Suprapubic skin (tissue), 4 donors: ENCODE results near the gene CEP170B. TPM values are rescaled to one million over a fixed set of nuclear protein-coding genes. Genes with fewer than 3 reads are reported as not detected.

Experiments
- DNase-seq, 2 donors: peaks; one replicate each; pipeline ENCODE4 v3.0.0-alpha.2; 2019; ENCODE audit warnings: low spot score in 2 of 2
- H3K27ac ChIP-seq: fragments of 200-600 bp; sonication (generic); one replicate; pipeline ENCODE4 v1.5.1; 2019
- H3K27me3 ChIP-seq: fragments of 200-600 bp; sonication (generic); one replicate; pipeline ENCODE4 v1.5.1; 2019
- H3K36me3 ChIP-seq: fragments of 200-600 bp; sonication (generic); one replicate; pipeline ENCODE4 v1.5.1; 2019
- H3K4me1 ChIP-seq: fragments of 200-600 bp; sonication (generic); one replicate; pipeline ENCODE4 v1.5.1; 2019
- H3K4me3 ChIP-seq: fragments of 200-600 bp; sonication (generic); one replicate; pipeline ENCODE4 v1.5.1; 2019; ENCODE audit warnings: mild to moderate bottlenecking
- H3K9me3 ChIP-seq: fragments of 200-600 bp; sonication (generic); one replicate; pipeline ENCODE4 v1.5.1; 2019
- CTCF ChIP-seq, 2 donors: fragments of 200-600 bp in 1 of 2; fragments of 450-650 bp in 1 of 2; sonication (generic) in 1 of 2; IDR thresholded peaks; one replicate each; pipeline ENCODE4 v1.5.1; 2016 to 2019; ENCODE audit warnings: antibody characterized with exemption in 2 of 2, mild to moderate bottlenecking in 1 of 2, moderate library complexity in 1 of 2
- EP300 ChIP-seq: sonication (generic); formaldehyde crosslinking; IDR thresholded peaks from one replicate; pipeline ENCODE4 v1.6.1; 2017; ENCODE audit warnings: antibody characterized with exemption
- POLR2A ChIP-seq, 2 donors: fragments of 450-650 bp; IDR thresholded peaks; one replicate each; pipeline ENCODE4 v1.6.1; 2017; ENCODE audit warnings: antibody characterized with exemption in 2 of 2, mild to moderate bottlenecking in 2 of 2, moderate library complexity in 2 of 2
- POLR2AphosphoS5 ChIP-seq, 3 donors: sonication (generic); formaldehyde crosslinking; IDR thresholded peaks; one replicate each; pipeline ENCODE4 v1.6.1; 2017; ENCODE audit warnings: antibody characterized with exemption in 3 of 3
- WGBS: methylation state at CpG from one replicate; pipeline ENCODE4 v1.1.5; 2018; 5-methylcytosine and 5-hydroxymethylcytosine counted together
- total RNA-seq, 4 donors: library from RNA; depleted of rRNA; stranded (reverse); fragments of >200 nt; gene quantifications; one replicate each; pipeline ENCODE4 v1.1.0, GENCODE V29; 2016

The CEP170B gene
- total RNA-seq, 4 donors from 2014 or later: 53.3 to 70.1 (median 60.4) TPM

GRCh38 chr14:104876251-104876699 is 11.2 kb downstream of the CEP170B start:
- no peak overlapping the region for H3K4me3 ChIP-seq
- peaks cover 35% of the 10 kb centered on the region for H3K36me3 ChIP-seq
- H3K27ac ChIP-seq: no peak overlapping the region
- no peak for DNase-seq
- H3K27me3 ChIP-seq: no peaks in the 10 kb centered on the region
- peaks cover 40% of the 10 kb centered on the region for H3K4me1 ChIP-seq
- no peaks in the 10 kb centered on the region for H3K9me3 ChIP-seq
- TF ChIP-seq POLR2A (IDR thresholded peaks at IDR 0.05) (no peak), POLR2AphosphoS5 (IDR thresholded peaks at IDR 0.05) (no peak), CTCF (IDR thresholded peaks at IDR 0.05) (no peak), EP300 (no peak)
- 90% methylated on average over 8 of the region's 8 CpGs for WGBS

- Histone ChIP-seq H3K27me3 (no peaks in the 10 kb centered on the region), H3K27ac (no peak overlapping the region), H3K4me1 (peaks cover 43% of the 10 kb centered on the region), H3K36me3 (peaks cover 42% of the 10 kb centered on the region), H3K9me3 (no peaks in the 10 kb centered on the region), H3K4me3 (no peak overlapping the region)
- TF ChIP-seq CTCF (IDR thresholded peaks at IDR 0.05) (no peak), POLR2A (IDR thresholded peaks at IDR 0.05) (no peak), POLR2AphosphoS5 (IDR thresholded peaks at IDR 0.05) (no peak), EP300 (no peak)
- DNase-seq: no peak
- 71% methylated on average over 4 of the region's 14 CpGs for WGBS
Measured at GRCh38 chr14:104877066-104877805, 12.2 kb downstream of the CEP170B start.

- H3K9me3 ChIP-seq: no peaks in the 10 kb centered on the region
- H3K36me3 ChIP-seq: peaks cover 44% of the 10 kb centered on the region
- TF ChIP-seq POLR2AphosphoS5 (IDR thresholded peaks at IDR 0.05) (no peak), CTCF (IDR thresholded peaks at IDR 0.05) (no peak), EP300 (no peak), POLR2A (IDR thresholded peaks at IDR 0.05) (no peak)
- H3K27me3 ChIP-seq: no peaks in the 10 kb centered on the region
- no peak overlapping the region for H3K4me3 ChIP-seq
- peaks cover 40% of the 10 kb centered on the region for H3K4me1 ChIP-seq
- WGBS: 75% methylated on average over 23 of the region's 30 CpGs
- no peak overlapping the region for H3K27ac ChIP-seq
- no peak for DNase-seq
Measured at GRCh38 chr14:104877806-104878550, 12.9 kb downstream of the CEP170B start.

- Histone ChIP-seq H3K27ac (no peak overlapping the region), H3K4me1 (peaks cover 35% of the 10 kb centered on the region), H3K9me3 (no peaks in the 10 kb centered on the region), H3K4me3 (no peak overlapping the region), H3K36me3 (peaks cover 50% of the 10 kb centered on the region), H3K27me3 (no peaks in the 10 kb centered on the region)
- no CpG with 5 or more reads among the region's 14 CpGs for WGBS
- no peak for DNase-seq
- TF ChIP-seq POLR2A (IDR thresholded peaks at IDR 0.05) (no peak), EP300 (no peak), POLR2AphosphoS5 (IDR thresholded peaks at IDR 0.05) (no peak), CTCF (IDR thresholded peaks at IDR 0.05) (no peak)
Measured at GRCh38 chr14:104878582-104878981, 13.5 kb downstream of the CEP170B start.
